Neural cell (in vitro differentiated cells): ENCODE data around the gene SFT2D1. TPM values are rescaled to one million over a fixed set of nuclear protein-coding genes. Genes with fewer than 3 reads are reported as not detected.

Experiments
- H2AFZ ChIP-seq: fragments of 200-600, 300-800 bp; sonication (generic), shearing (Covaris generic); 2 replicates; pipeline ENCODE4 v1.6.0; 2014; ENCODE audit warnings: low read depth, mild to moderate bottlenecking, antibody characterized with exemption, low read length, moderate library complexity
- H3F3A ChIP-seq: fragments of 200-600 bp; shearing (Covaris generic); 2 replicates; pipeline ENCODE4 v1.6.1; 2016; ENCODE audit warnings: mild to moderate bottlenecking, moderate library complexity, mixed read lengths, antibody characterized with exemption, low read length; ENCODE audit not compliant: insufficient read depth, poor library complexity, severe bottlenecking
- H3K27ac ChIP-seq: fragments of 200-600, 300-800 bp; sonication (generic), shearing (Covaris generic); 2 replicates; pipeline ENCODE4 v1.5.1; 2014; ENCODE audit warnings: mild to moderate bottlenecking, low read length, moderate library complexity
- H3K27me3 ChIP-seq: fragments of 300-800, 200-600 bp; sonication (generic), shearing (Covaris generic); 2 replicates; pipeline ENCODE4 v1.6.0; 2014; ENCODE audit warnings: mild to moderate bottlenecking, low read depth, low read length, moderate library complexity; ENCODE audit not compliant: insufficient read depth
- H3K36me3 ChIP-seq: fragments of 300-800, 200-600 bp; sonication (generic), shearing (Covaris generic); 2 replicates; pipeline ENCODE4 v1.5.1; 2014; ENCODE audit warnings: mild to moderate bottlenecking, antibody characterized with exemption, low read length, moderate library complexity; ENCODE audit not compliant: insufficient read depth
- H3K4me2 ChIP-seq: fragments of 300-800, 200-600 bp; sonication (generic), shearing (Covaris generic); 2 replicates; pipeline ENCODE4 v1.6.0; 2014; ENCODE audit warnings: mild to moderate bottlenecking, low read length
- H3K4me3 ChIP-seq: fragments of 300-800, 200-600 bp; sonication (generic), shearing (Covaris generic); 2 replicates; pipeline ENCODE4 v1.5.1; 2014; ENCODE audit warnings: mild to moderate bottlenecking, low read length, moderate library complexity
- H3K79me2 ChIP-seq: fragments of 200-600 bp; shearing (Covaris generic); replicated peaks from 2 replicates; pipeline ENCODE4 v1.6.0; 2014; ENCODE audit warnings: mild to moderate bottlenecking, low read length, moderate library complexity; ENCODE audit not compliant: insufficient read depth
- H3K9ac ChIP-seq: fragments of 300-800, 200-600 bp; sonication (generic), shearing (Covaris generic); 2 replicates; pipeline ENCODE4 v1.6.1; 2016; ENCODE audit warnings: mild to moderate bottlenecking, low read length, mixed read lengths
- H3K9me2 ChIP-seq: fragments of 200-600 bp; shearing (Covaris generic); 2 replicates; pipeline ENCODE4 v1.6.1; 2016; ENCODE audit warnings: mild to moderate bottlenecking, low read length, mixed read lengths; ENCODE audit not compliant: insufficient read depth
- H3K9me3 ChIP-seq: fragments of 200-600, 300-800 bp; sonication (generic), shearing (Covaris generic); 2 replicates; pipeline ENCODE4 v1.6.1; 2016; ENCODE audit warnings: mild to moderate bottlenecking, mixed run types, low read length, moderate library complexity, mixed read lengths
- H4K20me1 ChIP-seq: fragments of 200-600 bp; shearing (Covaris generic); 2 replicates; pipeline ENCODE4 v1.6.1; 2016; ENCODE audit warnings: mild to moderate bottlenecking, mixed run types; ENCODE audit not compliant: insufficient read depth
- EP300 ChIP-seq: fragments of 450-650 bp; conservative IDR thresholded peaks from 2 replicates; pipeline ENCODE4 v1.6.1; 2014; ENCODE audit warnings: antibody characterized with exemption, mild to moderate bottlenecking, moderate library complexity; ENCODE audit not compliant: poor library complexity, severe bottlenecking
- EZH2 ChIP-seq: fragments of 200-600, 300-800 bp; shearing (Covaris generic), sonication (generic); IDR thresholded peaks from 2 replicates; pipeline ENCODE4 v1.6.1; 2014; ENCODE audit warnings: antibody characterized with exemption, low read length, borderline replicate concordance, mild to moderate bottlenecking; ENCODE audit not compliant: insufficient read depth, poor library complexity, severe bottlenecking
- MXI1 ChIP-seq: fragments of 450-650 bp; conservative IDR thresholded peaks from 2 replicates; pipeline ENCODE4 v1.6.1; 2014; ENCODE audit warnings: antibody characterized with exemption, mild to moderate bottlenecking; ENCODE audit not compliant: poor library complexity, severe bottlenecking
- POLR2AphosphoS5 ChIP-seq: IDR thresholded peaks from 2 replicates; pipeline ENCODE4 v1.6.1; 2012
- RAD21 ChIP-seq: fragments of 450-650 bp; conservative IDR thresholded peaks from 2 replicates; pipeline ENCODE4 v1.6.1; 2014; ENCODE audit warnings: antibody characterized with exemption, mild to moderate bottlenecking, moderate library complexity
- SMC3 ChIP-seq: fragments of 450-650 bp; conservative IDR thresholded peaks from 2 replicates; pipeline ENCODE4 v1.6.1; 2014; ENCODE audit warnings: antibody characterized with exemption, mild to moderate bottlenecking, moderate library complexity; ENCODE audit not compliant: poor library complexity
- TAF1 ChIP-seq: IDR thresholded peaks from 2 replicates; pipeline ENCODE4 v1.6.1; 2012; ENCODE audit warnings: low read depth
- polyA plus RNA-seq: library from polyadenylated mRNA; depleted of rRNA; stranded (reverse); fragments of >200 nt; gene quantifications from 2 replicates; pipeline ENCODE4 v1.2.3, GENCODE V29; 2014
- TF ChIP-seq, protein P1 (sequence below): fragments of 450-650 bp; IDR thresholded peaks from 2 replicates; pipeline ENCODE4 v1.5.1; 2014; ENCODE audit warnings: antibody characterized with exemption, mild to moderate bottlenecking, moderate library complexity; ENCODE audit not compliant: poor library complexity, severe bottlenecking
- TF ChIP-seq, protein P2 (sequence below): IDR thresholded peaks from 2 replicates; pipeline ENCODE4 v1.6.1; 2012; ENCODE audit warnings: borderline replicate concordance

Gene SFT2D1
- polyA plus RNA-seq, 1 donor from 2014 or later = 81.7 TPM

DNA sequence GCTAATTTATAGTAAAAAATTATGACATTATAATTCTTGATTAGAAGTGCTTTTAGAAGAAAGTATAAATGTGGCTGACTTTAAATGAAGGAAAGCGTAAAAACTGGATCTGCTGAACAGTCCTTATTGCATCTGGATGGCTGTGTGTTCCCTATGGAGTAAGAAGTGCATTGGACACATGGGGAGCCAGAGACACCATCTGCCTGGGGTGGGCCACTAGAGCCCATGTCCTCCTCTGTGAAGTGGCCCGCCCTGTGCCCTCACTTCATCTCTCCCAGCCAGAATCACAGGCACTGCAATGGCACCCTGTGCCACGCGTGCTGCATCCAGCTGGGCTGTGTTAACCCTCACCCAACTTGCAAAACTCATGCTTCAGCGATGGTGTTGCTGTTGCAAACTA, 13.2 kb upstream of the SFT2D1 start:
- H4K20me1 ChIP-seq = no peaks in the 10 kb centered on the region
- H3F3A ChIP-seq = no peaks in the 10 kb centered on the region
- H3K9ac ChIP-seq = no peak overlapping the region
- H3K4me3 ChIP-seq = no peak overlapping the region
- no peaks in the 10 kb centered on the region for H3K9me2 ChIP-seq
- H3K27me3 ChIP-seq = no peaks in the 10 kb centered on the region
- no peaks in the 10 kb centered on the region for H3K9me3 ChIP-seq
- TF ChIP-seq EP300 (no peak), POLR2AphosphoS5 (no peak), SMC3 (no peak)
- no peaks in the 10 kb centered on the region for H3K79me2 ChIP-seq
- no peak overlapping the region for H3K27ac ChIP-seq
- H3K36me3 ChIP-seq = no peaks in the 10 kb centered on the region
- H2AFZ ChIP-seq = no peak overlapping the region
- no peak overlapping the region for H3K4me2 ChIP-seq

DNA sequence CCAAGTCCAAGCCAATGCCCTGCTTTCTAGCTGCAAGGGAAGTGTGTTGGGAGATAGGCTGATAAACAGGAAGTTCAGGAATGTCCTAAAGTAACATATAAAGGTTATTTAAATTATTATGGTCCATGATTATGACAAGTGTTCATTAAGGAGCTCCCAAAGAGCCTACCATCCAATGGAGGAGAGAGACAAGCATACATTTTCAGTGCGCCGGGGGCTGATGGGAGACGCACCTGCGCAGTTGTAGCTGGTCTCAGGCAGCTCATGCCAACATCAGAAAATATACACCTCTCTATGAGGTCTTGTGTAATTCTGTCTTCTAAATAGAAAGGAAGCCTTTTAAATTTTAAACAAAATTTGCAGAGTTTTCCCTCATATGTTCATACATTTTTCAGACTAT, 12.6 kb upstream of the SFT2D1 start:
- H2AFZ ChIP-seq = no peak overlapping the region
- no peak for TF ChIP-seq POLR2AphosphoS5

DNA sequence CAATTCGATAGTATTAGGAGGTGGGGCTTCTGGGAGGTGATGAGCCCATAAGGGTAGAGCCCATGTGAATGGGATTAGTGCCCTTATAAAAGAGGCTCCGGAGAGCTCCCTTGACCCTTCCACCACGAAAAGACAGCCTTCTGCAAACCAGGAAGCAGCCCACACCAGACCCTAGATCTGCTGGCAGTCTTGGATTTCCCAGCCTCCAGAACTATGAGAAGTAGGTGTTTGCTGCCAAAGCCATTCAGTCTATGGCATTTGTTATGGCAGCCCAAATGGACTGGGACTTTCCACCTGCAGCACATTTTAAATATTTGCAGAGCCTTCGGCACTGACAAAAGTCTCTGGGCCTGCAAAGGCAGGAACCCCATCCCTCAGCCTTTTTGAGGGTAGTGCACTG, 11.8 kb upstream of the SFT2D1 start:
- no peak overlapping the region for H2AFZ ChIP-seq
- H3K9me3 ChIP-seq = peaks cover 4% of the 10 kb centered on the region
- no peaks in the 10 kb centered on the region for H3K36me3 ChIP-seq
- no peak overlapping the region for H3K9ac ChIP-seq
- no peak overlapping the region for H3K27ac ChIP-seq
- H3K27me3 ChIP-seq = no peaks in the 10 kb centered on the region
- no peaks in the 10 kb centered on the region for H3K79me2 ChIP-seq
- H4K20me1 ChIP-seq = no peaks in the 10 kb centered on the region
- no peak overlapping the region for H3K4me3 ChIP-seq
- no peaks in the 10 kb centered on the region for H3F3A ChIP-seq
- TF ChIP-seq, protein P1, sequence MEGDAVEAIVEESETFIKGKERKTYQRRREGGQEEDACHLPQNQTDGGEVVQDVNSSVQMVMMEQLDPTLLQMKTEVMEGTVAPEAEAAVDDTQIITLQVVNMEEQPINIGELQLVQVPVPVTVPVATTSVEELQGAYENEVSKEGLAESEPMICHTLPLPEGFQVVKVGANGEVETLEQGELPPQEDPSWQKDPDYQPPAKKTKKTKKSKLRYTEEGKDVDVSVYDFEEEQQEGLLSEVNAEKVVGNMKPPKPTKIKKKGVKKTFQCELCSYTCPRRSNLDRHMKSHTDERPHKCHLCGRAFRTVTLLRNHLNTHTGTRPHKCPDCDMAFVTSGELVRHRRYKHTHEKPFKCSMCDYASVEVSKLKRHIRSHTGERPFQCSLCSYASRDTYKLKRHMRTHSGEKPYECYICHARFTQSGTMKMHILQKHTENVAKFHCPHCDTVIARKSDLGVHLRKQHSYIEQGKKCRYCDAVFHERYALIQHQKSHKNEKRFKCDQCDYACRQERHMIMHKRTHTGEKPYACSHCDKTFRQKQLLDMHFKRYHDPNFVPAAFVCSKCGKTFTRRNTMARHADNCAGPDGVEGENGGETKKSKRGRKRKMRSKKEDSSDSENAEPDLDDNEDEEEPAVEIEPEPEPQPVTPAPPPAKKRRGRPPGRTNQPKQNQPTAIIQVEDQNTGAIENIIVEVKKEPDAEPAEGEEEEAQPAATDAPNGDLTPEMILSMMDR = no peak
- TF ChIP-seq MXI1 = no peak
- TF ChIP-seq SMC3 = no peak
- TF ChIP-seq, protein P2, sequence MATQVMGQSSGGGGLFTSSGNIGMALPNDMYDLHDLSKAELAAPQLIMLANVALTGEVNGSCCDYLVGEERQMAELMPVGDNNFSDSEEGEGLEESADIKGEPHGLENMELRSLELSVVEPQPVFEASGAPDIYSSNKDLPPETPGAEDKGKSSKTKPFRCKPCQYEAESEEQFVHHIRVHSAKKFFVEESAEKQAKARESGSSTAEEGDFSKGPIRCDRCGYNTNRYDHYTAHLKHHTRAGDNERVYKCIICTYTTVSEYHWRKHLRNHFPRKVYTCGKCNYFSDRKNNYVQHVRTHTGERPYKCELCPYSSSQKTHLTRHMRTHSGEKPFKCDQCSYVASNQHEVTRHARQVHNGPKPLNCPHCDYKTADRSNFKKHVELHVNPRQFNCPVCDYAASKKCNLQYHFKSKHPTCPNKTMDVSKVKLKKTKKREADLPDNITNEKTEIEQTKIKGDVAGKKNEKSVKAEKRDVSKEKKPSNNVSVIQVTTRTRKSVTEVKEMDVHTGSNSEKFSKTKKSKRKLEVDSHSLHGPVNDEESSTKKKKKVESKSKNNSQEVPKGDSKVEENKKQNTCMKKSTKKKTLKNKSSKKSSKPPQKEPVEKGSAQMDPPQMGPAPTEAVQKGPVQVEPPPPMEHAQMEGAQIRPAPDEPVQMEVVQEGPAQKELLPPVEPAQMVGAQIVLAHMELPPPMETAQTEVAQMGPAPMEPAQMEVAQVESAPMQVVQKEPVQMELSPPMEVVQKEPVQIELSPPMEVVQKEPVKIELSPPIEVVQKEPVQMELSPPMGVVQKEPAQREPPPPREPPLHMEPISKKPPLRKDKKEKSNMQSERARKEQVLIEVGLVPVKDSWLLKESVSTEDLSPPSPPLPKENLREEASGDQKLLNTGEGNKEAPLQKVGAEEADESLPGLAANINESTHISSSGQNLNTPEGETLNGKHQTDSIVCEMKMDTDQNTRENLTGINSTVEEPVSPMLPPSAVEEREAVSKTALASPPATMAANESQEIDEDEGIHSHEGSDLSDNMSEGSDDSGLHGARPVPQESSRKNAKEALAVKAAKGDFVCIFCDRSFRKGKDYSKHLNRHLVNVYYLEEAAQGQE = no peak
- no peak for TF ChIP-seq EP300
- no peak for TF ChIP-seq TAF1
- TF ChIP-seq EZH2 = no peak
- no peak for TF ChIP-seq RAD21
- no peak for TF ChIP-seq POLR2AphosphoS5
- H3K9me2 ChIP-seq = no peaks in the 10 kb centered on the region
- no peak overlapping the region for H3K4me2 ChIP-seq

More for the DNA sequence above, 12.6 kb upstream of the SFT2D1 start:
- H3K9ac ChIP-seq = no peak overlapping the region
- no peaks in the 10 kb centered on the region for H3K9me2 ChIP-seq
- H3K79me2 ChIP-seq = no peaks in the 10 kb centered on the region
- H3F3A ChIP-seq = no peaks in the 10 kb centered on the region
- no peak overlapping the region for H3K27ac ChIP-seq
- H3K9me3 ChIP-seq = peaks cover 4% of the 10 kb centered on the region
- no peak overlapping the region for H3K4me2 ChIP-seq
- no peak overlapping the region for H3K4me3 ChIP-seq
- no peaks in the 10 kb centered on the region for H3K27me3 ChIP-seq
- no peaks in the 10 kb centered on the region for H4K20me1 ChIP-seq
- no peaks in the 10 kb centered on the region for H3K36me3 ChIP-seq
